LoVo (cell line): ENCODE data around the gene PTRHD1.

Source experiments
- DNase-seq: peaks from one replicate; pipeline ENCODE4 v3.0.0-alpha.2; 2016; ENCODE audit warnings: low spot score

The PTRHD1 gene

GRCh38 chr2:24756789-24757188, 36.4 kb downstream of the PTRHD1 start:
- no peak for DNase-seq

DNA sequence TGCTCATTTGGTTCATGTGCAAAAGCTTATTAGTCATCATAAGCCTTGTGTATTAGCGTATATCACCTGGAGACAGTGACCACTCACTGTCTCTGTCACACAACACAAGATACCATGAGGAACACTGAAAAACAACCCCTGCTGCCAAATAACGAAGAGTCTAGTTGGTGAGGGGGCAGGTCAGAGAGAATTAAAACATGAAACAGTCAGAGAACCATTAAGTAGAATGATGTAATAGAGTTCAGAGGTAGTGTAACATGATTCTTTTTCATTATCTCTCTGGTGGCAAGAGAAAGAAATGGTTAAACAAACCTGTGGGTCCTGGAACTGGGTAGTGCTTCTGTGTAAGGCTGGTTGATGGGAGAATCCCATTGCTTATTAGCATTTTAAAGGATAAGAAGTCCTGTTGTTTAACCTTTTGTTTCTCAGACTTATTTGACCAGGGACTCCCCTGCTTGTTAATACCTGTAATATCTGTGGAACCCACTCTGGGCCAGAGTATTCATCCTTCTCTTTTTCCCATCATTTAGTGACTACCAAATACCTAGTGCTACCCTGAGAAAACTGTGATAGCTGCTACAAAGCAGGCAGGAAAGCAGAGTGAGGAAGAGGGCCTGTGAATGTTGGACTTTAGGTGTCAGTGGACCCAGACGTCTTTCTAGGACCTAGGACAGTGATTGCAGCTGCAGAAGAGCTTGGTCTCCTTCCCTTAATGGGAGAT, 38.0 kb downstream of the PTRHD1 start:
- DNase-seq: no peak

DNA sequence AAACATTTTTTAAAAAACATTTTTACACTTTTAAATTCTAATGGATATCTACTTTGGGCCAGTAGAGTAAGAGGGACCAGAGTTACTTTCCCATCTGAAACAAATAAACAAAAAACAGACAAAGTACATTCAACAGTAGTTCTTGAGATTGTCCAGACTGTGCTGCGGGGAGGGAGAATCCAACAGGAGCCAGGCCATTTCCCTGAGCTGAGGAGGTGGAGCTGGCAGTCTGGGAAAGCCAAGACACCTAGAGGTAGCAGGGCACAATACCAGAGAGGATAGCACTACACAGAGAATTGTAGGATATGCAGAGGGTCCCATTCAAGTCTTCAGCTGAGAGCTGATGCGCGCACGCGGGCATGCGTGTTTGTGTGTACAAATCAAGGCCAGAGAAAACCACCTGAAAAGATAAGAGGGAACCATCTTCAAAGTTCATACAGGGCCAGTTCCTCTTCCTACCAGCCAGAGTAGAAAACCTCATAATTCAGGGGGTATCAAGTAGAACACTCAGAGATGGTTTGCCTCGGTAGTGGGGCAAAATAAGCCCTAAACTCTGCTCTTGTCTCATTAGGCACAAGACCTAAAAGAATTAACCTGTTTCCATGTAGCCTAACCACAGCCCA, 44.0 kb downstream of the PTRHD1 start:
- DNase-seq: no peak

- DNase-seq: no peak
These were observed 45.9 kb downstream of the PTRHD1 start for GRCh38 chr2:24747299-24747698.

- no peak for DNase-seq
These were observed 47.4 kb downstream of the PTRHD1 start for GRCh38 chr2:24745825-24746224.

DNA sequence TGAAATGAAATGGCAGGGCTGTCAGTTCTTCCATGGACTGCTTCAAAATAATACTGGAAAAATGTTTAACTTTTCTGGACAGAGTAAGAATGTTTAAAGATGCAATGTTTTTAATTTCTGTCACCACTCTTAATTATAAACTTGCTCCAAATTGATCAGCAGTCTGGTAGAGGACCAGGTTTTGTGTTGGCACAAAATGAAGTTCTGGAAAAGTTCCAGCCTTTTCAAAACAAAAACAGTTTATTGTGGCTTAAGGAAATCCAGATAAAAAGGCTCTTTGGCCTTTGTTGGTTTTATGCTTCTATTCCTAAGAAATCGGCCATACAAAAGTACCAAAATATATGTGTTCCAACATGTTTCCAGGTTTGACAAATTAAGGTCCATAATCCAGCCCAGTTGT, 48.8 kb downstream of the PTRHD1 start:
- no peak for DNase-seq

GRCh38 chr2:24743924-24744323, 49.3 kb downstream of the PTRHD1 start:
- no peak for DNase-seq

GRCh38 chr2:24742730-24743129, 50.5 kb downstream of the PTRHD1 start:
- no peak for DNase-seq

DNA sequence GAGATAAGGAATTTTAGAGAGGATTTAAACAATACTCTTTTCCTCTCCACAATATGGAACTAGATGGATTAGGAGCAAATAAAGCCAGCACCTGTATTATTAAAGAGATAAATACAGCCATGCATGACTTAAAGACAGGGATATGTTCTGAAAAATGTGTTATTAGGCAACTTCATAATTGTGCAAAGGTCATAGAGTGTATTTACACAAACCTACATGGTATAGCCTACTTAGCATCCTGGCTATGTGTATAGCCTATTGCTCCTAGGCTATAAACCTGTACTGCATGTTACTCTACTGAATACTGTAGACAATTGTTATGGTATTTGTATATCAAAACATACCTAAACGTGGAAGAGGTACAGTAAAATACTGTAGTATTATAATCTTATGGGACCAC, 53.0 kb downstream of the PTRHD1 start:
- DNase-seq: no peak
